IPS-20b (cell line): Measurements from ENCODE around the gene SFXN4.
A peak's percentile ranks its signal among the peaks of the same experiment; 100 is the strongest.

Source experiments
- H3K27ac ChIP-seq: one replicate; pipeline ENCODE4 v1.5.1; 2013; ENCODE audit warnings: low read length
- H3K27me3 ChIP-seq: 2 replicates; pipeline ENCODE4 v1.6.1; 2013; ENCODE audit warnings: mild to moderate bottlenecking, low read length, inconsistent platforms; ENCODE audit not compliant: insufficient read depth
- H3K36me3 ChIP-seq: 2 replicates; pipeline ENCODE4 v1.6.1; 2013; ENCODE audit warnings: low read depth, mild to moderate bottlenecking, inconsistent platforms, low read length, moderate library complexity; ENCODE audit not compliant: insufficient read depth
- H3K4me1 ChIP-seq: 2 replicates; pipeline ENCODE4 v1.6.1; 2013; ENCODE audit warnings: mild to moderate bottlenecking, control low read depth, inconsistent platforms, low read length, moderate library complexity; ENCODE audit not compliant: insufficient read depth
- H3K4me3 ChIP-seq: 2 replicates; pipeline ENCODE4 v1.5.1; 2013; ENCODE audit warnings: mild to moderate bottlenecking, low read length, inconsistent platforms
- H3K9ac ChIP-seq: 2 replicates; pipeline ENCODE4 v1.6.1; 2013; ENCODE audit warnings: low read depth, mild to moderate bottlenecking, inconsistent platforms, low read length, moderate library complexity
- H3K9me3 ChIP-seq: 2 replicates; pipeline ENCODE4 v1.6.1; 2013; ENCODE audit warnings: mild to moderate bottlenecking, low read depth, low read length, inconsistent platforms; ENCODE audit not compliant: insufficient read depth

Gene SFXN4

GRCh38 chr10:119206603-119207365 is 41.3 kb upstream of the SFXN4 start:
- Histone ChIP-seq H3K27ac (no peak overlapping the region), H3K36me3 (no peaks in the 10 kb centered on the region), H3K9me3 (no peaks in the 10 kb centered on the region), H3K9ac (peak overlapping the region; percentile 79; the same call in 1 of the 2 replicates), H3K4me1 (peaks cover 16% of the 10 kb centered on the region), H3K27me3 (peaks cover 23% of the 10 kb centered on the region), H3K4me3 (peak overlapping the region; percentile 66; the same call in 1 of the 2 replicates)

- Histone ChIP-seq H3K9me3 (no peaks in the 10 kb centered on the region), H3K27ac (no peak overlapping the region), H3K9ac (peak overlapping the region; percentile 79; the same call in 1 of the 2 replicates), H3K27me3 (peaks cover 23% of the 10 kb centered on the region), H3K36me3 (no peaks in the 10 kb centered on the region), H3K4me3 (peak overlapping the region; percentile 66; the same call in 1 of the 2 replicates), H3K4me1 (peaks cover 14% of the 10 kb centered on the region; the same call in 1 of the 2 replicates)
Measured at GRCh38 chr10:119205894-119206602, 40.5 kb upstream of the SFXN4 start.

GRCh38 chr10:119203006-119203405 is 37.5 kb upstream of the SFXN4 start:
- H3K27ac ChIP-seq, result no peak overlapping the region
- H3K4me1 ChIP-seq, result no peaks in the 10 kb centered on the region
- H3K27me3 ChIP-seq, result peaks cover 12% of the 10 kb centered on the region
- H3K4me3 ChIP-seq, result no peak overlapping the region
- H3K36me3 ChIP-seq, result no peaks in the 10 kb centered on the region
- no peaks in the 10 kb centered on the region for H3K9me3 ChIP-seq
- no peak overlapping the region for H3K9ac ChIP-seq

DNA sequence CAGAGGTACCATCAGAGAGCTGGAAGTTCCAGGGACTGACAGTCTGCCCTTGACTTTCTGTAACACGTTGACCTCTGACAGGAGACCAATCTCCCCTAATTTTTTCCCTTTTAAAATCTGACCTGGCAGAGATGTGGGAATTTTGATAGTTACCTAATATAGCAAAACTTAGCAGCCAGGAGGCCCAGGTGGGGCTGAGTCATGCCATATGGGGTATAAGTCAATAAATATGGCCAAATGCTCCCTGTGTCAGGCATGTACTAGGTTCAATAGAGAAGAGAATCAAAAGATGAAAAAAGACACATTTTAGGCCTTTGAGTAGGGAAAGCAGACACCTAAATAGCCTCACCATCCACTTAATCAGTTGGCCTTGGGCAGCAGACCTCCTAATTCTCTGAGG is 35.7 kb upstream of the SFXN4 start:
- Histone ChIP-seq H3K4me1 (no peaks in the 10 kb centered on the region), H3K9me3 (no peaks in the 10 kb centered on the region), H3K27me3 (peaks cover 8% of the 10 kb centered on the region; the same call in 1 of the 2 replicates), H3K27ac (no peak overlapping the region), H3K4me3 (no peak overlapping the region), H3K36me3 (no peaks in the 10 kb centered on the region), H3K9ac (no peak overlapping the region)

GRCh38 chr10:119199231-119199992 is 33.9 kb upstream of the SFXN4 start:
- H3K9ac ChIP-seq, result no peak overlapping the region
- no peak overlapping the region for H3K4me3 ChIP-seq
- no peaks in the 10 kb centered on the region for H3K4me1 ChIP-seq
- H3K27me3 ChIP-seq, result peaks cover 8% of the 10 kb centered on the region; the same call in 1 of the 2 replicates
- no peak overlapping the region for H3K27ac ChIP-seq
- H3K36me3 ChIP-seq, result no peaks in the 10 kb centered on the region
- no peaks in the 10 kb centered on the region for H3K9me3 ChIP-seq

GRCh38 chr10:119198438-119198837 is 32.9 kb upstream of the SFXN4 start:
- no peaks in the 10 kb centered on the region for H3K4me1 ChIP-seq
- H3K9me3 ChIP-seq, result no peaks in the 10 kb centered on the region
- no peak overlapping the region for H3K27ac ChIP-seq
- no peak overlapping the region for H3K9ac ChIP-seq
- H3K4me3 ChIP-seq, result no peak overlapping the region
- no peaks in the 10 kb centered on the region for H3K36me3 ChIP-seq
- H3K27me3 ChIP-seq, result peaks cover 8% of the 10 kb centered on the region; the same call in 1 of the 2 replicates

- H3K27me3 ChIP-seq, result peaks cover 8% of the 10 kb centered on the region; the same call in 1 of the 2 replicates
Measured at GRCh38 chr10:119197921-119198320, 32.4 kb upstream of the SFXN4 start.

DNA sequence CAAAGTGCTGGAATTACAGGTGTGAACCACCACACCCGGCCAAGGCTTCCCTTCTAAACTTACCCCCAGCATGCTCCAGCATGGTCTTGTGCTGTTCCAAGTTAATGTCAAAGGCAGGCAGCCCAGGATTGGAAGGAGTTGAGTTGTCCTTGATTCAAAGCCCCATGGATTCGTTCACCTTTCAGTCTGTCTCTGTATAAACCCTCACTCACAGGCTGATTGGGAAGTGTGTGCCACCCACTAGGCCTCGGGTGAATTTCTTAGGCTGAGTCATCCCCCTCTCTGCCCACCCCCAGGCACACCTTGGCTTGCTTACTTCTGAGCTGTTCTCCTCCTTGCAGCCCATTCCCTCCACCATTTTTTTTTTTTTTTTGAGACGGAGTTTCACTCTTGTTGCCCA is 26.4 kb upstream of the SFXN4 start:
- H3K4me3 ChIP-seq, result no peak overlapping the region
- H3K9ac ChIP-seq, result no peak overlapping the region
- H3K27ac ChIP-seq, result no peak overlapping the region
- no peaks in the 10 kb centered on the region for H3K36me3 ChIP-seq
- H3K27me3 ChIP-seq, result no peaks in the 10 kb centered on the region
- H3K9me3 ChIP-seq, result no peaks in the 10 kb centered on the region
- H3K4me1 ChIP-seq, result no peaks in the 10 kb centered on the region

More at GRCh38 chr10:119197921-119198320, 32.4 kb upstream of the SFXN4 start:
- no peak overlapping the region for H3K9ac ChIP-seq
- H3K9me3 ChIP-seq, result no peaks in the 10 kb centered on the region
- no peaks in the 10 kb centered on the region for H3K4me1 ChIP-seq
- no peak overlapping the region for H3K4me3 ChIP-seq
- no peak overlapping the region for H3K27ac ChIP-seq
- H3K36me3 ChIP-seq, result no peaks in the 10 kb centered on the region

DNA sequence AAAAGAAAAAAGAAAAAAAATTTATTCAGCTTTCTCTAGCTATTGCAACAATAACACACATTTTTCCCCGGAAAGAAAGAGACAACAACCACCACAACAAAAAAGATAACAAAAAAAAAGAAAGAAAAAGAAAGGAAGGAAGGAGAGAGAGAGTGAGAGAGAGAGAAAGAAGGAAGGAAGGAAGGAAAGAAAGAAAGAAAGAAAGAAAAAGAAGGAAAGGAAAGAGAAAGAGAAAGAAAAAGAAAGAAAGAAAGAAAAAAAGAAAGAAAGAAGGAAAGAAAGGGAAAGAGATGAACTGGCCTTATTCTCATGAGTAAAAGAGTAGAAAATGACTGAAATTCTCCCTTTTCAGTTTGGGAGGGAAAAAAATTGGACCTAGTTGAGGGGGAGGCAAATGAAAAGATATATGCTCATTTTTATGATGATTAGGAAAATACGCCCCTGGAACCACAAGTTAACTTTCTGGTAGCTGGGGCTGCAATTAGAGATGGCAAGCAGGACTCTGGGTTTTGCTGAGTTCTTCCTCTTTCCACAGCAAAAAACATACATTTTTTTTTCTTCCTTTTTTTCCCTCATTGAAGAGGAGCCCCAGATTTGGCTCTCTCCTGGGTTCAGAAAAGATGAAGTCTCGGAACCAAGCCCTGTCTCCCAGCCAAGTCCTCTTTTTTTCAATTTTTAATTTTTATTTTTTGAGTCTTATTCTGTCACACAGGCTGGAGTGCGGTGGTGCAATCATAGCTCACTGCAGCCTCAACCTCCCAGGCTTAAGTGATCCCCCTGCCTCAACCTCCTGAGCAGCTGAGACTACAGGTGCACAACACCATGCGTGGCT is 25.7 kb upstream of the SFXN4 start:
- Histone ChIP-seq H3K4me1 (no peaks in the 10 kb centered on the region), H3K27ac (no peak overlapping the region), H3K9me3 (no peaks in the 10 kb centered on the region)

GRCh38 chr10:119190353-119190752 is 24.8 kb upstream of the SFXN4 start:
- no peaks in the 10 kb centered on the region for H3K36me3 ChIP-seq
- no peak overlapping the region for H3K9ac ChIP-seq
- no peak overlapping the region for H3K27ac ChIP-seq

More for the DNA sequence above, 25.7 kb upstream of the SFXN4 start:
- Histone ChIP-seq H3K9ac (no peak overlapping the region), H3K36me3 (no peaks in the 10 kb centered on the region), H3K4me3 (no peak overlapping the region), H3K27me3 (no peaks in the 10 kb centered on the region)

DNA sequence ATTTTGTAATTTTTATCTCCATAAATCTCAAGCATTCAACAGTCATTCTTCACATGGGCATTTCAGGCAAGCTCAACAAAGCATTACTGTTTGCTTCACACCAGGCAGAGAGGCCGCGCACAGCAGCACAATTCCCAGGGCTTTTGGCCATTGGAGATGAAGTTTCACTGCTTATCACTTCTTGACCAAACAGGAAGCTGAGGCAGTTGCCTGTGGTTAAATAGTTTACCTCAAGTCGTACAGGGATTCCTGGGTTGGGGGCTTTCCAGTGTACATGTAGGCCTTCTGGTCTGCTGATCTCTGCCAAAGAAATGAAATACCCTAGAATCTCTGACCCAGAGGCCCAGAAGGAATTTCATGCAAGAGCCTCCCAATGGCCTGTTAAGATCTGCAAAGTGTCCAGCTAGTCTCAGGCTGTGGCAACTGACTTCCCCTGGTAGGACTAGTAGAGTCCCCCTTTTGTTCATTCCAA is 24.3 kb upstream of the SFXN4 start:
- no peak overlapping the region for H3K27ac ChIP-seq

More at GRCh38 chr10:119190353-119190752, 24.8 kb upstream of the SFXN4 start:
- Histone ChIP-seq H3K9me3 (no peaks in the 10 kb centered on the region), H3K4me3 (no peak overlapping the region), H3K27me3 (no peaks in the 10 kb centered on the region), H3K4me1 (no peaks in the 10 kb centered on the region)

More for the DNA sequence above, 24.3 kb upstream of the SFXN4 start:
- H3K9ac ChIP-seq, result no peak overlapping the region
- H3K27me3 ChIP-seq, result no peaks in the 10 kb centered on the region
- H3K9me3 ChIP-seq, result no peaks in the 10 kb centered on the region
- H3K4me1 ChIP-seq, result no peaks in the 10 kb centered on the region
- no peak overlapping the region for H3K4me3 ChIP-seq
- H3K36me3 ChIP-seq, result no peaks in the 10 kb centered on the region
